GM23248 (cell line): ENCODE measurements around the gene IRF9. TPM values are rescaled to one million over a fixed set of nuclear protein-coding genes. Genes with fewer than 3 reads are reported as not detected.

Experiments
- DNase-seq: peaks from one replicate; pipeline ENCODE4 v3.0.0-alpha.2; 2015
- H2AFZ ChIP-seq: fragments of 200-600 bp; sonication (generic); 2 replicates; pipeline ENCODE4 v1.6.1; 2016; ENCODE audit warnings: antibody characterized with exemption
- H3F3A ChIP-seq: fragments of 200-600 bp; sonication (generic); 2 replicates; pipeline ENCODE4 v1.6.1; 2016; ENCODE audit warnings: mild to moderate bottlenecking, antibody characterized with exemption, mixed run types; ENCODE audit not compliant: insufficient read depth
- H3K27ac ChIP-seq: fragments of 200-600 bp; sonication (generic); 2 replicates; pipeline ENCODE4 v1.5.1; 2016; ENCODE audit warnings: mild to moderate bottlenecking
- H3K27me3 ChIP-seq: fragments of 200-600 bp; sonication (generic); replicated peaks from 2 replicates; pipeline ENCODE4 v1.6.1; 2016; ENCODE audit warnings: mild to moderate bottlenecking; ENCODE audit not compliant: insufficient read depth
- H3K36me3 ChIP-seq: fragments of 200-600 bp; sonication (generic); 2 replicates; pipeline ENCODE4 v1.6.1; 2016; ENCODE audit warnings: low read depth, mild to moderate bottlenecking
- H3K4me1 ChIP-seq: fragments of 200-600 bp; sonication (generic); 2 replicates; pipeline ENCODE4 v1.6.1; 2016; ENCODE audit warnings: mild to moderate bottlenecking; ENCODE audit not compliant: insufficient read depth
- H3K4me2 ChIP-seq: fragments of 200-600 bp; sonication (generic); one replicate; pipeline ENCODE4 v1.6.1; 2016; ENCODE audit warnings: mild to moderate bottlenecking; ENCODE audit not compliant: unreplicated experiment
- H3K4me3 ChIP-seq: fragments of 200-600 bp; sonication (generic); 2 replicates; pipeline ENCODE4 v1.5.1; 2016; ENCODE audit warnings: mild to moderate bottlenecking
- H3K79me2 ChIP-seq: fragments of 200-600 bp; sonication (generic); 2 replicates; pipeline ENCODE4 v1.6.1; 2016; ENCODE audit warnings: mild to moderate bottlenecking; ENCODE audit not compliant: insufficient read depth
- H3K9ac ChIP-seq: fragments of 200-600 bp; sonication (generic); 2 replicates; pipeline ENCODE4 v1.6.1; 2016; ENCODE audit warnings: mild to moderate bottlenecking
- H3K9me2 ChIP-seq: fragments of 200-600 bp; sonication (generic); 2 replicates; pipeline ENCODE4 v1.6.1; 2016; ENCODE audit warnings: mixed run types, mild to moderate bottlenecking, moderate library complexity; ENCODE audit not compliant: insufficient read depth
- H3K9me3 ChIP-seq: fragments of 200-600 bp; sonication (generic); one replicate; pipeline ENCODE4 v1.6.1; 2017; ENCODE audit warnings: low read depth
- H4K20me1 ChIP-seq: fragments of 200-600 bp; sonication (generic); 2 replicates; pipeline ENCODE4 v1.6.0; 2016; ENCODE audit not compliant: insufficient read depth
- EZH2 ChIP-seq: fragments of 200-600 bp; sonication (generic); IDR thresholded peaks from 2 replicates; pipeline ENCODE4 v1.6.1; 2018; ENCODE audit warnings: antibody characterized with exemption, mild to moderate bottlenecking; ENCODE audit not compliant: insufficient read depth, poor library complexity, severe bottlenecking
- EZH2phosphoT487 ChIP-seq: fragments of 200-600 bp; sonication (generic); IDR thresholded peaks from 2 replicates; pipeline ENCODE4 v1.6.1; 2018; ENCODE audit warnings: antibody characterized with exemption, moderate library complexity, mild to moderate bottlenecking, low read depth; ENCODE audit not compliant: insufficient read depth
- WGBS, 2 experiments: methylation state at CpG; one replicate each; pipeline ENCODE4 v1.1.6; 2015 to 2017; ENCODE audit warnings: low lambda C conversion rate in 2 of 2, low coverage in 1 of 2; ENCODE audit errors: missing lambda C conversion rate in 2 of 2; 5-methylcytosine and 5-hydroxymethylcytosine counted together
- in situ Hi-C: fragments of 300-500 bp; cut with MboI; formaldehyde crosslinking; loops from 2 replicates; pipeline ENCODE4 v1.15.0; 2020
- microRNA-seq: library from miRNA; unstranded; fragments of <30 nt; microRNA quantifications from one replicate; pipeline ENCODE4, GENCODE V29; 2016; ENCODE audit warnings: borderline number of aligned reads
- polyA plus RNA-seq: library from polyadenylated mRNA; unstranded; fragments of >200 nt; fragmentation: Nextera tagmentation; extraction: Ambion mirVana; gene quantifications from 2 replicates; pipeline ENCODE4 v1.2.1, GENCODE V29; 2016
- small RNA-seq: library from RNA; depleted of rRNA; stranded (forward); fragments of <200 nt; gene quantifications from one replicate; pipeline ENCODE3, GENCODE V24; 2014; ENCODE audit warnings: low read depth, low replicate concordance
- total RNA-seq: library from RNA; depleted of rRNA; stranded (reverse); fragments of >200 nt; shearing (Covaris generic); gene quantifications from 2 replicates; pipeline ENCODE4 v1.2.3, GENCODE V29; 2014; rRNA removed

Gene IRF9
- total and polyA plus RNA-seq, 2 experiments from 2014 or later = 56.7 to 87.1 TPM

DNA sequence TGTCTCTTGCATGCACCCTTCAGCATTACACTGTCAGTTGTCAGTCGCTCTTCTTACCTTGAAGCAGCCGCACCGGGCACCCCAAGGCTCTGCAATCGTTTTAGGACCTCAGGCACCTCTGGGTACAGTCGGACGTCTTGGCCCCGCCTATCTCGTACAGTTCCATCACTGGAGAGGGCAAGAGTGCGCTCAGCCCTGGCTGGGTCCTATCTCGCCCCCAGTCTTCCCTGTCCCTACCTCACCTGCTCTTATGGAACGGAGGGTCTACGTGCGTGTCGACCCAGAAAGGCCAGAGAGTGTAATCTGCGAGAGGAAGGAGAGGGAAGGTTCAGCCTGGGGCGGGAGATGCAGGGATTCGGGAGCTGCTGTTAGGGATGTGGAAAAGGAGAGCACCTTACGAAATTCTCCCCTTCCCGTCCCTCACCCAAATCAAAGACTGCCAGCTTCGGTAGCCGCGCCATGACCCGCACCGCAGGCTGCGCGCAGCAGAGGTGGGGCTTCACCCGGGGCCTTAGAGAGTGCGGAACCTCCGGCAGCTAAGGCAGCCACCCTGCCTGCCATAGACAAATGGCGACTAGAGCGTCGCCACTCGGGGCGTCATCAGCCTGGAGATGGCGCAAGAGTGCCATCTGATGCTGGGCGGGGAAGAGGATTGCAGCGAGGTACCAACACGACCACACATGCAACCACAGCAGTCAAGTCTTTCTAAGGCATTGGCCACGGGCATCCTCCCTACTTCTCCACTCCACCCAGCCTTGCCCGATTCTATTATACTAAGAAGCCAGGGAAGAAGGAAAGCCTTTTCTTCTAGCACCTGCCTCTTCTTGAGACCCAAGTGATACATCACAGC lies 54.7 kb downstream of the IRF9 start, which contains the start of gene MDP1:
Gene MDP1, minus strand, starts transcription at position 572 of the 850 bp plus-strand sequence. Its CDS starts 111 bp downstream, at position 461.
- Histone ChIP-seq H3F3A (peaks cover 37% of the 10 kb centered on the region), H3K9me3 (no peaks in the 10 kb centered on the region), H3K36me3 (no peaks in the 10 kb centered on the region), H3K4me1 (peaks cover 9% of the 10 kb centered on the region), H3K27ac (peak within 1 kb of the TSS; percentile 79), H3K79me2 (peaks cover 36% of the 10 kb centered on the region), H3K27me3 (no peaks in the 10 kb centered on the region), H4K20me1 (no peaks in the 10 kb centered on the region), H3K4me2 (peak within 1 kb of the TSS; percentile 84), H3K9me2 (no peaks in the 10 kb centered on the region), H3K9ac (peak within 1 kb of the TSS; percentile 87), H2AFZ (peak within 1 kb of the TSS; percentile 85), H3K4me3 (peak within 1 kb of the TSS; percentile 80)
- TF ChIP-seq EZH2phosphoT487 (no peak), EZH2 (no peak)
- peak; percentile 91 for DNase-seq
- in situ Hi-C loops = no loop called here
- WGBS, 2 experiments = 0 to 1% methylated on average over 40 of the region's 40 CpGs

Small RNA genes within 50 kb of the gene (microRNA-seq; reads per million reads assigned to microRNA genes)
- gene MIR7703 = not detected

Small RNA genes within 50 kb of the gene (small RNA-seq; reads per million reads assigned to genes)
- gene AL136295.4 (not detected), gene CHMP4A (not detected), gene IPO4 (not detected), gene IRF9 (not detected), gene MDP1 (not detected), gene RNA5SP383 (0.19 reads per million)

Other genes with a start within 250 kb of the IRF9 start
Only the 30 nearest of the 32 such genes appear.
- 5.1 and 10.1 TPM in 2 replicates for gene DHRS4L2, start 172.3 kb upstream of the IRF9 start, total RNA-seq
- 16.8 and 19.2 TPM in 2 replicates for gene DHRS4L2, start 172.3 kb upstream of the IRF9 start, polyA plus RNA-seq
- gene CARMIL3, start 109.3 kb upstream of the IRF9 start, total RNA-seq = under 0.01 TPM in 1 of 2 replicates, not detected in the other
- not detected in 2 replicates for gene CARMIL3, start 109.3 kb upstream of the IRF9 start, polyA plus RNA-seq
- not detected in 2 replicates for gene CPNE6, start 89.7 kb upstream of the IRF9 start, total RNA-seq
- gene CPNE6, start 89.7 kb upstream of the IRF9 start, polyA plus RNA-seq = not detected in 2 replicates
- gene PCK2, start 67.0 kb upstream of the IRF9 start, total RNA-seq = 70.3 and 84.3 TPM in 2 replicates
- 148 and 153 TPM in 2 replicates for gene PCK2, start 67.0 kb upstream of the IRF9 start, polyA plus RNA-seq
- 59.8 and 59.9 TPM in 2 replicates for gene DCAF11, start 46.5 kb upstream of the IRF9 start, total RNA-seq
- 29.1 and 33.6 TPM in 2 replicates for gene DCAF11, start 46.5 kb upstream of the IRF9 start, polyA plus RNA-seq
- gene NRL, start 46.3 kb upstream of the IRF9 start, total RNA-seq = 0.86 TPM in 1 of 2 replicates, not detected in the other
- 0.48 and 0.56 TPM in 2 replicates for gene NRL, start 46.3 kb upstream of the IRF9 start, polyA plus RNA-seq
- not detected in 2 replicates for gene FITM1, start 30.6 kb upstream of the IRF9 start, total RNA-seq
- not detected in 2 replicates for gene FITM1, start 30.6 kb upstream of the IRF9 start, polyA plus RNA-seq
- gene PSME1, start 25.1 kb upstream of the IRF9 start, total RNA-seq = 58.9 and 67.7 TPM in 2 replicates
- 144 and 147 TPM in 2 replicates for gene PSME1, start 25.1 kb upstream of the IRF9 start, polyA plus RNA-seq
- 17.1 and 22.9 TPM in 2 replicates for gene EMC9, start 19.7 kb upstream of the IRF9 start, total RNA-seq
- 27.4 and 28.7 TPM in 2 replicates for gene EMC9, start 19.7 kb upstream of the IRF9 start, polyA plus RNA-seq
- 38.3 and 41.4 TPM in 2 replicates for gene PSME2, start 14.7 kb upstream of the IRF9 start, total RNA-seq
- gene PSME2, start 14.7 kb upstream of the IRF9 start, polyA plus RNA-seq = 158 and 164 TPM in 2 replicates
- gene RNF31, start 13.8 kb upstream of the IRF9 start, total RNA-seq = 40.3 and 50.0 TPM in 2 replicates
- 29.4 and 36.7 TPM in 2 replicates for gene RNF31, start 13.8 kb upstream of the IRF9 start, polyA plus RNA-seq
- gene REC8, start 10.8 kb downstream of the IRF9 start, total RNA-seq = 1.4 and 3.5 TPM in 2 replicates
- 1.2 and 2.4 TPM in 2 replicates for gene REC8, start 10.8 kb downstream of the IRF9 start, polyA plus RNA-seq
- gene IPO4, start 27.6 kb downstream of the IRF9 start, total RNA-seq = 55.3 and 58.3 TPM in 2 replicates
- gene IPO4, start 27.6 kb downstream of the IRF9 start, polyA plus RNA-seq = 24.8 and 33.6 TPM in 2 replicates
- 102 and 163 TPM in 2 replicates for gene TM9SF1, start 34.2 kb downstream of the IRF9 start, total RNA-seq
- 91.5 and 93.8 TPM in 2 replicates for gene TM9SF1, start 34.2 kb downstream of the IRF9 start, polyA plus RNA-seq
- not detected in 2 replicates for gene TSSK4, start 44.4 kb downstream of the IRF9 start, total RNA-seq
- 0.23 and 0.55 TPM in 2 replicates for gene TSSK4, start 44.4 kb downstream of the IRF9 start, polyA plus RNA-seq
- gene CHMP4A, start 52.2 kb downstream of the IRF9 start, total RNA-seq = 18.5 and 32.1 TPM in 2 replicates
- 75.7 and 81.6 TPM in 2 replicates for gene CHMP4A, start 52.2 kb downstream of the IRF9 start, polyA plus RNA-seq
- 8.2 and 19.2 TPM in 2 replicates for gene MDP1, start 54.8 kb downstream of the IRF9 start, total RNA-seq
- 20.0 and 23.3 TPM in 2 replicates for gene MDP1, start 54.8 kb downstream of the IRF9 start, polyA plus RNA-seq
- gene NEDD8, start 71.1 kb downstream of the IRF9 start, total RNA-seq = 138 and 161 TPM in 2 replicates
- 326 and 342 TPM in 2 replicates for gene NEDD8, start 71.1 kb downstream of the IRF9 start, polyA plus RNA-seq
- gene GMPR2, start 71.7 kb downstream of the IRF9 start, total RNA-seq = 70.9 and 98.0 TPM in 2 replicates
- gene GMPR2, start 71.7 kb downstream of the IRF9 start, polyA plus RNA-seq = 55.0 and 58.9 TPM in 2 replicates
- 32.5 and 41.2 TPM in 2 replicates for gene TINF2, start 81.4 kb downstream of the IRF9 start, total RNA-seq
- gene TINF2, start 81.4 kb downstream of the IRF9 start, polyA plus RNA-seq = 43.6 and 52.4 TPM in 2 replicates
- 0.25 and 1.3 TPM in 2 replicates for gene TGM1, start 101.9 kb downstream of the IRF9 start, total RNA-seq
- 0.34 TPM in 1 of 2 replicates, not detected in the other for gene TGM1, start 101.9 kb downstream of the IRF9 start, polyA plus RNA-seq
- gene RABGGTA, start 110.3 kb downstream of the IRF9 start, total RNA-seq = 18.0 and 34.9 TPM in 2 replicates
- gene RABGGTA, start 110.3 kb downstream of the IRF9 start, polyA plus RNA-seq = 29.3 and 30.5 TPM in 2 replicates
- 12.8 and 32.1 TPM in 2 replicates for gene DHRS1, start 138.5 kb downstream of the IRF9 start, total RNA-seq
- gene DHRS1, start 138.5 kb downstream of the IRF9 start, polyA plus RNA-seq = 31.0 and 34.7 TPM in 2 replicates
- 19.3 and 23.7 TPM in 2 replicates for gene NOP9, start 138.6 kb downstream of the IRF9 start, total RNA-seq
- 2.5 and 2.6 TPM in 2 replicates for gene NOP9, start 138.6 kb downstream of the IRF9 start, polyA plus RNA-seq
- gene CIDEB, start 146.7 kb downstream of the IRF9 start, total RNA-seq = 0.51 and 2.1 TPM in 2 replicates
- gene CIDEB, start 146.7 kb downstream of the IRF9 start, polyA plus RNA-seq = 1.2 TPM in 2 replicates
- gene LTB4R2, start 148.9 kb downstream of the IRF9 start, total RNA-seq = 3.5 and 6.8 TPM in 2 replicates
- 0.30 and 0.45 TPM in 2 replicates for gene LTB4R2, start 148.9 kb downstream of the IRF9 start, polyA plus RNA-seq
- gene LTB4R, start 150.2 kb downstream of the IRF9 start, total RNA-seq = 1.4 and 2.4 TPM in 2 replicates
- gene LTB4R, start 150.2 kb downstream of the IRF9 start, polyA plus RNA-seq = 0.41 and 1.1 TPM in 2 replicates
- 0.22 and 0.38 TPM in 2 replicates for gene ADCY4, start 173.8 kb downstream of the IRF9 start, total RNA-seq
- 0.20 and 0.38 TPM in 2 replicates for gene ADCY4, start 173.8 kb downstream of the IRF9 start, polyA plus RNA-seq
- gene RIPK3, start 178.7 kb downstream of the IRF9 start, total RNA-seq = 2.2 and 5.3 TPM in 2 replicates
- 5.1 and 5.3 TPM in 2 replicates for gene RIPK3, start 178.7 kb downstream of the IRF9 start, polyA plus RNA-seq
- 96.9 and 113 TPM in 2 replicates for gene NFATC4, start 206.9 kb downstream of the IRF9 start, total RNA-seq
- 75.6 and 84.8 TPM in 2 replicates for gene NFATC4, start 206.9 kb downstream of the IRF9 start, polyA plus RNA-seq